ENCODE data around the gene PNPLA5.

PNPLA5 gene

DNA sequence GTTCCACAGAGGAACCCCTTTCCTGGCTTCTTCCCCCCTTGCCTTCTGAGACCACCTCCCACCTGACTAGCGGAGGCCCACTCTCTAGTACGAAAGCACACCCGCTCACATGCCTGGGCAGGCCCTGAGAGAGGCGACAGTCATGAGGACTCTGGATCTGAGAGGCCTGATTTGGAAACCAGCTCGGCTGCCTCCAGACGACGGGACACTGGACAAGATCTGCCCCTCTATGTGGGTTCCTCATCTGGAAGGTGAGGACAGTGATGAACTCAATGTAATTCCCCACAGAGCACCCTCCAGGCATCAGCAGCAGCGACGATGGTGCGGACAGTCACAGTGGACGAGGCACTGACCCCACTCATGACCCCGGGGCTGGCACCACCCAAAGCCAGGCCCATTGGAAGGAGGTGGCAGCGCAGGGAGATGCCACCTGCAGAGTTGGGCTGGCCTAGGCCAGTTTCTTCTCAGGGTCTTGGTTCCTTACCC, 37.0 kb downstream of the PNPLA5 start:
- no peaks in the 10 kb centered on the region for H3K9me3 ChIP-seq
- no peaks in the 10 kb centered on the region for H3K36me3 ChIP-seq
- H3K4me3 ChIP-seq (ENCODE audit: low read depth, low read length) = no peak overlapping the region
- no peaks in the 10 kb centered on the region for H3K4me1 ChIP-seq
- TF ChIP-seq, protein P1, sequence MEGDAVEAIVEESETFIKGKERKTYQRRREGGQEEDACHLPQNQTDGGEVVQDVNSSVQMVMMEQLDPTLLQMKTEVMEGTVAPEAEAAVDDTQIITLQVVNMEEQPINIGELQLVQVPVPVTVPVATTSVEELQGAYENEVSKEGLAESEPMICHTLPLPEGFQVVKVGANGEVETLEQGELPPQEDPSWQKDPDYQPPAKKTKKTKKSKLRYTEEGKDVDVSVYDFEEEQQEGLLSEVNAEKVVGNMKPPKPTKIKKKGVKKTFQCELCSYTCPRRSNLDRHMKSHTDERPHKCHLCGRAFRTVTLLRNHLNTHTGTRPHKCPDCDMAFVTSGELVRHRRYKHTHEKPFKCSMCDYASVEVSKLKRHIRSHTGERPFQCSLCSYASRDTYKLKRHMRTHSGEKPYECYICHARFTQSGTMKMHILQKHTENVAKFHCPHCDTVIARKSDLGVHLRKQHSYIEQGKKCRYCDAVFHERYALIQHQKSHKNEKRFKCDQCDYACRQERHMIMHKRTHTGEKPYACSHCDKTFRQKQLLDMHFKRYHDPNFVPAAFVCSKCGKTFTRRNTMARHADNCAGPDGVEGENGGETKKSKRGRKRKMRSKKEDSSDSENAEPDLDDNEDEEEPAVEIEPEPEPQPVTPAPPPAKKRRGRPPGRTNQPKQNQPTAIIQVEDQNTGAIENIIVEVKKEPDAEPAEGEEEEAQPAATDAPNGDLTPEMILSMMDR (IDR thresholded peaks at IDR 0.05; ENCODE audit: low read depth, low read length) = no peak
- H3K27me3 ChIP-seq = no peaks in the 10 kb centered on the region
- DNase-seq = no peak

DNA sequence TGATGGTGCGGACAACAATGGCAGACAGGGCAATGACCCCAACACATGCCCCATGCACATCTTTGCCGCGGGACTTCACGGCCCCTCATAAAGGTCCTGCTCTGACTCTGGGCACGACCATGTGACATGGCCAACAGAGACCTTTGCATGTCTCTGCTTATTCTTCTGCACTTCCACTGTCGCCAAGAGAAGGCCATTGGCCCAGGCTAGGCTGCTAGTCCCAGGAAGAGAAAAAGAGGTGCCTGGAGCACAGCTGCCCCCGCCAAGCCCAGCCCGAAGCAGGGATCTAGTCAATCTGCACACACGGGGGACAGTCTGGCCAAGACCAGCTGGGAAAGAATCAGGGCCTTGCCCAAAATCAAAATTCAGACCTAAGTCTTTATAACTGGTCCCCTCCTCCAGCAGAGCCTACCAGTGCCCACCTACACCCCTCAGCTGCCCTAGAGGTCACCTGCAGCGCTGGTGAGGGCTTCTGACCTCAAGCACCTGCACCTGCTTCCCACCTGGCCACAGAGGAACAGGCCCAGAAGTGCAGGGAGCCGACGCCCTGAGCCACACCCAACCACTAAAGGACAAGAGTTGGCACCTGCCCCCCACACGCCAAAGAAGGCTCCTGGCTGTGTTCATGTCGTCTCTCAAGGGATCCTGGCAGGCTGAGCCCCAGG, 37.6 kb downstream of the PNPLA5 start:
- TF ChIP-seq, protein P1 (IDR thresholded peaks at IDR 0.05; ENCODE audit: low read depth, low read length) = no peak
- H3K27me3 ChIP-seq = no peaks in the 10 kb centered on the region
- H3K4me3 ChIP-seq (ENCODE audit: low read depth, low read length) = no peak overlapping the region

DNA sequence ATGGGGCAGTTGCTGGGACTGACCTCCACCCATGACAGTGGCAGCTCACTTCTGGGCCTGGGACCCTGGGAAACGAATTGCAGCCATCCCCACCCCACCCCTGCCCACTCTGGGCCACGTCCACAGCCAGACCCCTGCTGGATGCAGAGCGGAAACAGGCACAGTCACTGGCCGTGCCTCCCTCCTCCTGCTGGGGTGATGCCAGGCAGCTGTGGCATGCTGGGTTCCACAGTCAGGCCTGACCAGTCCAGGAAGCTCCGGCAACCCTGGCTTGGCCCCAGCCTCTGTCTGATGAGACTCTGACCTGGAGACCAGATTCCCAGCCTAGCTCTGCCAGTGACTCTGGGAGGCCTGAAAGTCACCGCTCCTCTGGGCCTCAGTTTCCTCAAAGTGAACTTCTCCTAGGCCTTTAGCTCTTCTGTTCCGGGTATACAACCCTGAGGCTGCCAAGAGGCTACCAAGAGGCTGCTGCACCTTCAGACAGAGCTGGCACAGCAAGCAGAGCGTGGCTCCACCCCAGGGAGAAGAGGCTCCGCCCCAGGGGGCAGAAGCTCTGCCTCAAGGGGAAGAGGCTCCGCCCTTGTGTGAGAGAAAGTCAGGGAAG, 38.4 kb downstream of the PNPLA5 start:
- Histone ChIP-seq H3K4me3 (ENCODE audit: low read depth, low read length) (no peak overlapping the region), H3K27me3 (no peaks in the 10 kb centered on the region), H3K4me1 (peaks cover 2% of the 10 kb centered on the region), H3K36me3 (no peaks in the 10 kb centered on the region), H3K9me3 (no peaks in the 10 kb centered on the region)
- DNase-seq = no peak
- TF ChIP-seq, protein P1 (IDR thresholded peaks at IDR 0.05; ENCODE audit: low read depth, low read length) = no peak

More for the DNA sequence above, 37.6 kb downstream of the PNPLA5 start:
- Histone ChIP-seq H3K9me3 (no peaks in the 10 kb centered on the region), H3K4me1 (no peaks in the 10 kb centered on the region), H3K36me3 (no peaks in the 10 kb centered on the region)
- no peak for DNase-seq

DNA sequence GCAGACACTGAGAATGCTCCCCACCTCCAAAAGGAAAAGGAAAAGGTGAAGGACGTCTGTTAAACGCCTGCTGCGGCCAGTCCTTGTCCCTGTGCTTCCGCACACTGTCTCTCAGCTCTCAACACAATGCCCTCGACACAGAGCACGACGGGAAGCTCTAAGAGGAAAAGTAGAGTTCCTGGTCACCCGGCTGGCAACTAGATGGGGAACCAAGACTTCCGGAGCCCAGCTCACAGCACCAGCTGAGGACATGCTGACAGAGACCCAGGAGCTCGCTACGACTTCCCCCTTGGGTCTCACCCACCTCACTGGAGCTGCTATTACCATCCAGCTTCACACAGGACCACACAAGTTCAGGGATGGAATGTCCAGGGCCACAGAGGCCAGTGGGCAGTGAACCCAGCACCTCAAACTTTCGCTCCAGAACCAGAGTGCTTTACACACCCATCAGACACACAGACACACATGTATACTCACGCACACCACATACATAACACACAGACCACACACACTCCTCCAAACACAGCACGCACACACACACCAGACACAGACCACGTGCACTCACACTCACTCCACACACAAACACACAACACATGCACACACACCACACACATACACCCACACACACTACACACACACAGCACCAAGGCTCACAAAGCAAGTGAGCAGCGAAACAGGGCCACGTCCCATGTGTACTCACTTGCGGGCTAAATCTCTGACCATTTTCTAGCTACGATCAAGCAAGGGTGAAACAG, 39.1 kb downstream of the PNPLA5 start:
- Histone ChIP-seq H3K9me3 (no peaks in the 10 kb centered on the region), H3K4me1 (peaks cover 4% of the 10 kb centered on the region), H3K27me3 (no peaks in the 10 kb centered on the region), H3K36me3 (no peaks in the 10 kb centered on the region), H3K4me3 (ENCODE audit: low read depth, low read length) (no peak overlapping the region)
- no peak for DNase-seq
- TF ChIP-seq, protein P1 (IDR thresholded peaks at IDR 0.05; ENCODE audit: low read depth, low read length) = no peak

DNA sequence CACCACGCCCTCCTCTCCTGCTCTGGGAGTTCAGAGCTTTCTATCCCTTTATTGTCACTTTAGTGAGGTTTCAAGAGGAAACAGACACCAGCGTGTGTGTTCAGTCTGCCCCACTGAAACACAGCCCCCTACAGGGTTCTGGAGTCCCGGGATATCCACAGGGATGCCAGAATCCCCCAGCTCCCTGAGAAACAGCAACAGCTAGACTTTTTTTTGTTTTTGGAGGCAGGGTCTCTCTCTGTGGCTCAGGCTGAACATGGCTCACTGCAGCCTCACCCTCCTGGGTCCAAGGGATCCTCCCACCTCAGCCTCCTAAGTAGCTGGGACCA, 39.9 kb downstream of the PNPLA5 start:
- peaks cover 4% of the 10 kb centered on the region for H3K4me1 ChIP-seq
- H3K36me3 ChIP-seq = no peaks in the 10 kb centered on the region
- TF ChIP-seq, protein P1 (IDR thresholded peaks at IDR 0.05; ENCODE audit: low read depth, low read length) = no peak
- H3K9me3 ChIP-seq = no peaks in the 10 kb centered on the region
- DNase-seq = no peak
- H3K4me3 ChIP-seq (ENCODE audit: low read depth, low read length) = no peak overlapping the region
- no peaks in the 10 kb centered on the region for H3K27me3 ChIP-seq

Measured in BE2C (cell line).